Activated CD4-positive, CD25-positive, alpha-beta regulatory T cell treated with anti-CD3 and anti-CD28 coated beads, Interleukin-2, amount 50 U/mL, for 72 hours (primary cell): ENCODE results near the gene ARMCX1.
"Not testable (repeated sequence)": the region's sequence is repeated elsewhere in the genome, so short reads cannot be mapped to it uniquely, and the experiment has no call there.

Experiments used
- DNase-seq: peaks from one replicate; pipeline ENCODE4 v3.0.0; 2021

The ARMCX1 gene

GRCh38 chrX:101550362-101550750 lies at the start of gene ARMCX1:
Gene ARMCX1 (plus strand): TSS chrX:101550547. CDS start chrX:101552931, 2,384 bp downstream.
- DNase-seq, result no peak

GRCh38 chrX:101502929-101503328 lies 47.4 kb upstream of the ARMCX1 start:
- not testable (repeated sequence) for DNase-seq

- DNase-seq, result no peak
Observed at GRCh38 chrX:101507372-101507771, 43.0 kb upstream of the ARMCX1 start.

GRCh38 chrX:101507986-101508385 lies 42.4 kb upstream of the ARMCX1 start:
- no peak for DNase-seq

DNA sequence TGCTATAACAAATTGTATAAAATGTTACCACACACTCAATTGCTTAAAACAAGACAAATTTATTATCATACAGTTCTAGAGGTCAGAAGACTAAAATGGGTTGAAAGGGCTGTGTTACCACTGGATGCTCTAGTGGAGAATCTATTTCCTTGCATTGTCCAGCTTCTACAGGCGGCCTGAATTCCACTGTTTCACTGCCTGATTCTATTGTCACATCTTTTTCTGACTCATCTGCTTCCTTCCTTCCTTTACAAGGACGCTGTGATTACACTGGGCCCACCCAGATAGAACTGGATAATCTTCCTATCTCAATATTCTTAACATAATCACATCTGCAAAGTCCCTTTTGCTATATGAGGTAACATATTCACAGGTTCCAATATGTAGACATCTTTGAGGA lies 19.4 kb upstream of the ARMCX1 start:
- DNase-seq, result no peak

DNA sequence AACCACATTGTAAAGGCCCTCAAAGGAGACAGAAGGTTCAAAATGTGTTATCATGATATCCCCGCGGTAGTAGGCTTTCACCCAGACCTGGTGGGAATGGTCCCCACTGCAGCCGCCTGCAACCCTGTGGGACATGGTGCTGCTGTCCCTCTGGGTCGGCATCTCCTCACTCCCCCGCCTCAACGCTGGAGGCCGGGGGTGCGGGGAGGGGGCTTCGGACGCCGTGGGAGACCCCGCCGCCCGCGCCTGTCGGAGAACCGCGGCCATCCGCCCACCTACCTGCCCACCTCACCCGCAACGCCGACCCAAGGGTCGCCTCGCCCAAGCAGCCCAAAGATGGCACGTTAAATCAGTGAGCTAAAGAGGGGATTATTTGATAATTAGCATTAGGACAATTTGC lies 11.2 kb upstream of the ARMCX1 start:
- no peak for DNase-seq

- DNase-seq, result no peak
Observed at GRCh38 chrX:101550751-101551379, 518 bp downstream of the ARMCX1 start.

- DNase-seq, result no peak
Observed at GRCh38 chrX:101551380-101551767, 1.0 kb downstream of the ARMCX1 start.

GRCh38 chrX:101552714-101553113 lies 2.4 kb downstream of the ARMCX1 start:
- DNase-seq, result no peak

GRCh38 chrX:101564651-101565050 lies 14.3 kb downstream of the ARMCX1 start:
- no peak for DNase-seq

DNA sequence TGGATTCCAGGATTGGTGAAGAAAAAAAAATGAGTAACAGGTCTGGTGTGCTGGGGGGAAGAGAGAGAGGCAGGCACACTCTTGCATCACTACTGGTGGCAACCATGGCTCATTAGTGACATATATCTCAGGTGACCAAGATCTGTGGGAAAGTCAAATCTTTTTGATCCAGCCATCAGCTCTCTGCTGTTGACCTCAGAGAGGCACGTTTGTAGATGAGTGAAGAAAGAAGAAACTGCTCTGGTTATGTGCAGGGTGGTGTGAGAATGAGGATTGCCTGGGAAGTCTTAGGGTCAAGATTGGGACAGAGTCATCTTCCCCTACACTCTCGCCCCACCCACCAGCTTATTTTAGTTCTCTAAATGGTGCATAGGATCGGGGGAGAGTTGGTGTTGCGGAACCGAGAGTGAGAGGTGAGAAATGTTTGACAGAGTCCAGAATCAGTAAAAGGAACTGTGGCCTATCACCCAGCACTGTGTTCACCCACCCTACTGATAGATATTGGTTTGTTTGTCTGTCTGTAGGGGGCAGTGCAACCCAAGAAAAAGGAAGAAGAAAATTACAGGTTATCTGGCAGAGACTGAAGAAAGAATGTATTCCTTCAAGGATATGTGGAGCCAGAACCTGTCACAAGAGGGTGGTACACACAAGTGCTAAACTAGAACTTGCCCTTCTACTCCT lies 45.5 kb downstream of the ARMCX1 start:
- no peak for DNase-seq

GRCh38 chrX:101599592-101599991 lies 49.2 kb downstream of the ARMCX1 start:
- not testable (repeated sequence) for DNase-seq

DNA sequence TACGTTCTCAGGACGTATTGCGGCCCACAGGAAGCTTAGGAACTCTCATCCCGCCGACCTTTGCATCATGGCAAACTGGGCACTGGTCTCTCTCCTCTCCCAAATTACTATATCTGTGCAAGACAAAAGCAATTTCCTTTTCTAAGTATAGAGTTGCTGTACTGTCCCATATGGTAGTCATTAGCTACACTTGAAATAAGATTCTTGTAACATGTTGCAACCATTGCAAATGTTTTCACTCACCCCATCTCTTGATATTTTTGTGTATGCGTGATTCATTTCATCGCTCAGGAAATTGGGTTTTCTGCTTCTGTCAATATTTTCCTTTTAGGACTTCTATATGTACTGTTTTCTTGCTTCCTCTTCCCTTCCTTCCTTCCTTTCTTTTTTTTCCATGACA lies 51.7 kb downstream of the ARMCX1 start:
- no peak for DNase-seq
